GM10847 (cell line): Measurements from ENCODE around the gene USP34.

Experiments used
- POLR2A ChIP-seq: IDR thresholded peaks from 2 replicates; pipeline ENCODE4 v1.6.1; 2011; ENCODE audit not compliant: insufficient read length; ENCODE audit errors: extremely low read depth

Gene USP34

GRCh38 chr2:61415265-61415664, 55.6 kb downstream of the USP34 start:
- no peak for TF ChIP-seq POLR2A

- TF ChIP-seq POLR2A, result no peak
Measured at GRCh38 chr2:61414674-61415073, 56.2 kb downstream of the USP34 start.

GRCh38 chr2:61411109-61411508, 59.8 kb downstream of the USP34 start:
- TF ChIP-seq POLR2A, result no peak

- TF ChIP-seq POLR2A, result no peak
Measured at GRCh38 chr2:61410185-61410584, 60.7 kb downstream of the USP34 start.

- TF ChIP-seq POLR2A, result no peak
Measured at GRCh38 chr2:61405813-61406212, 65.1 kb downstream of the USP34 start.

GRCh38 chr2:61404438-61404837, 66.4 kb downstream of the USP34 start:
- no peak for TF ChIP-seq POLR2A

- no peak for TF ChIP-seq POLR2A
Measured at GRCh38 chr2:61398413-61398812, 72.5 kb downstream of the USP34 start.

- TF ChIP-seq POLR2A, result no peak
Measured at GRCh38 chr2:61396005-61396404, 74.9 kb downstream of the USP34 start.

- no peak for TF ChIP-seq POLR2A
Measured at GRCh38 chr2:61380056-61380881, 90.6 kb downstream of the USP34 start.

GRCh38 chr2:61379521-61379920, 91.4 kb downstream of the USP34 start:
- no peak for TF ChIP-seq POLR2A

- no peak for TF ChIP-seq POLR2A
Measured at GRCh38 chr2:61378281-61378680, 92.6 kb downstream of the USP34 start.

- no peak for TF ChIP-seq POLR2A
Measured at GRCh38 chr2:61377046-61377445, 93.8 kb downstream of the USP34 start.

- TF ChIP-seq POLR2A, result no peak
Measured at GRCh38 chr2:61376211-61376610, 94.7 kb downstream of the USP34 start.

- no peak for TF ChIP-seq POLR2A
Measured at GRCh38 chr2:61371027-61371426, 99.9 kb downstream of the USP34 start.

- no peak for TF ChIP-seq POLR2A
Measured at GRCh38 chr2:61368687-61369665, 101.9 kb downstream of the USP34 start.

GRCh38 chr2:61367177-61367576, 103.7 kb downstream of the USP34 start:
- TF ChIP-seq POLR2A, result no peak

GRCh38 chr2:61363580-61363979, 107.3 kb downstream of the USP34 start:
- no peak for TF ChIP-seq POLR2A

- no peak for TF ChIP-seq POLR2A
Measured at GRCh38 chr2:61362873-61363272, 108.0 kb downstream of the USP34 start.
